HG02678 (cell line): ENCODE measurements around the gene MOCS2.

Experiments
- ATAC-seq: cut with Tn5 transposase; IDR thresholded peaks from one replicate; pipeline ENCODE4 v1.9.1; 2021; ENCODE audit warnings: mild to moderate bottlenecking, moderate library complexity; ENCODE audit not compliant: unreplicated experiment

Gene MOCS2

GRCh38 chr5:53055365-53055764, 54.2 kb downstream of the MOCS2 start:
- no peak for ATAC-seq

- ATAC-seq: no peak
Measured at GRCh38 chr5:53053364-53053763, 56.2 kb downstream of the MOCS2 start.

- no peak for ATAC-seq
Measured at GRCh38 chr5:53052499-53052898, 57.1 kb downstream of the MOCS2 start.

GRCh38 chr5:53048248-53048647, 61.3 kb downstream of the MOCS2 start:
- ATAC-seq: no peak
